Neural cell (in vitro differentiated cells): ENCODE data around the gene FHOD1. TPM values are rescaled to one million over a fixed set of nuclear protein-coding genes. Genes with fewer than 3 reads are reported as not detected.

Experiments
- H2AFZ ChIP-seq: fragments of 200-600, 300-800 bp; sonication (generic), shearing (Covaris generic); 2 replicates; pipeline ENCODE4 v1.6.0; 2014; ENCODE audit warnings: low read depth, mild to moderate bottlenecking, antibody characterized with exemption, low read length, moderate library complexity
- H3F3A ChIP-seq: fragments of 200-600 bp; shearing (Covaris generic); 2 replicates; pipeline ENCODE4 v1.6.1; 2016; ENCODE audit warnings: mild to moderate bottlenecking, moderate library complexity, mixed read lengths, antibody characterized with exemption, low read length; ENCODE audit not compliant: insufficient read depth, poor library complexity, severe bottlenecking
- H3K27ac ChIP-seq: fragments of 200-600, 300-800 bp; sonication (generic), shearing (Covaris generic); 2 replicates; pipeline ENCODE4 v1.5.1; 2014; ENCODE audit warnings: mild to moderate bottlenecking, low read length, moderate library complexity
- H3K27me3 ChIP-seq: fragments of 300-800, 200-600 bp; sonication (generic), shearing (Covaris generic); 2 replicates; pipeline ENCODE4 v1.6.0; 2014; ENCODE audit warnings: mild to moderate bottlenecking, low read depth, low read length, moderate library complexity; ENCODE audit not compliant: insufficient read depth
- H3K36me3 ChIP-seq: fragments of 300-800, 200-600 bp; sonication (generic), shearing (Covaris generic); 2 replicates; pipeline ENCODE4 v1.5.1; 2014; ENCODE audit warnings: mild to moderate bottlenecking, antibody characterized with exemption, low read length, moderate library complexity; ENCODE audit not compliant: insufficient read depth
- H3K4me2 ChIP-seq: fragments of 300-800, 200-600 bp; sonication (generic), shearing (Covaris generic); 2 replicates; pipeline ENCODE4 v1.6.0; 2014; ENCODE audit warnings: mild to moderate bottlenecking, low read length
- H3K4me3 ChIP-seq: fragments of 300-800, 200-600 bp; sonication (generic), shearing (Covaris generic); 2 replicates; pipeline ENCODE4 v1.5.1; 2014; ENCODE audit warnings: mild to moderate bottlenecking, low read length, moderate library complexity
- H3K79me2 ChIP-seq: fragments of 200-600 bp; shearing (Covaris generic); replicated peaks from 2 replicates; pipeline ENCODE4 v1.6.0; 2014; ENCODE audit warnings: mild to moderate bottlenecking, low read length, moderate library complexity; ENCODE audit not compliant: insufficient read depth
- H3K9ac ChIP-seq: fragments of 300-800, 200-600 bp; sonication (generic), shearing (Covaris generic); 2 replicates; pipeline ENCODE4 v1.6.1; 2016; ENCODE audit warnings: mild to moderate bottlenecking, low read length, mixed read lengths
- H3K9me2 ChIP-seq: fragments of 200-600 bp; shearing (Covaris generic); 2 replicates; pipeline ENCODE4 v1.6.1; 2016; ENCODE audit warnings: mild to moderate bottlenecking, low read length, mixed read lengths; ENCODE audit not compliant: insufficient read depth
- H3K9me3 ChIP-seq: fragments of 200-600, 300-800 bp; sonication (generic), shearing (Covaris generic); 2 replicates; pipeline ENCODE4 v1.6.1; 2016; ENCODE audit warnings: mild to moderate bottlenecking, mixed run types, low read length, moderate library complexity, mixed read lengths
- H4K20me1 ChIP-seq: fragments of 200-600 bp; shearing (Covaris generic); 2 replicates; pipeline ENCODE4 v1.6.1; 2016; ENCODE audit warnings: mild to moderate bottlenecking, mixed run types; ENCODE audit not compliant: insufficient read depth
- CTCF ChIP-seq: fragments of 450-650 bp; IDR thresholded peaks from 2 replicates; pipeline ENCODE4 v1.5.1; 2014; ENCODE audit warnings: antibody characterized with exemption, mild to moderate bottlenecking, moderate library complexity; ENCODE audit not compliant: poor library complexity, severe bottlenecking
- EP300 ChIP-seq: fragments of 450-650 bp; conservative IDR thresholded peaks from 2 replicates; pipeline ENCODE4 v1.6.1; 2014; ENCODE audit warnings: antibody characterized with exemption, mild to moderate bottlenecking, moderate library complexity; ENCODE audit not compliant: poor library complexity, severe bottlenecking
- EZH2 ChIP-seq: fragments of 200-600, 300-800 bp; shearing (Covaris generic), sonication (generic); IDR thresholded peaks from 2 replicates; pipeline ENCODE4 v1.6.1; 2014; ENCODE audit warnings: antibody characterized with exemption, low read length, borderline replicate concordance, mild to moderate bottlenecking; ENCODE audit not compliant: insufficient read depth, poor library complexity, severe bottlenecking
- MXI1 ChIP-seq: fragments of 450-650 bp; conservative IDR thresholded peaks from 2 replicates; pipeline ENCODE4 v1.6.1; 2014; ENCODE audit warnings: antibody characterized with exemption, mild to moderate bottlenecking; ENCODE audit not compliant: poor library complexity, severe bottlenecking
- POLR2AphosphoS5 ChIP-seq: IDR thresholded peaks from 2 replicates; pipeline ENCODE4 v1.6.1; 2012
- RAD21 ChIP-seq: fragments of 450-650 bp; conservative IDR thresholded peaks from 2 replicates; pipeline ENCODE4 v1.6.1; 2014; ENCODE audit warnings: antibody characterized with exemption, mild to moderate bottlenecking, moderate library complexity
- REST ChIP-seq: IDR thresholded peaks from 2 replicates; pipeline ENCODE4 v1.6.1; 2012; ENCODE audit warnings: borderline replicate concordance
- SMC3 ChIP-seq: fragments of 450-650 bp; conservative IDR thresholded peaks from 2 replicates; pipeline ENCODE4 v1.6.1; 2014; ENCODE audit warnings: antibody characterized with exemption, mild to moderate bottlenecking, moderate library complexity; ENCODE audit not compliant: poor library complexity
- TAF1 ChIP-seq: IDR thresholded peaks from 2 replicates; pipeline ENCODE4 v1.6.1; 2012; ENCODE audit warnings: low read depth
- polyA plus RNA-seq: library from polyadenylated mRNA; depleted of rRNA; stranded (reverse); fragments of >200 nt; gene quantifications from 2 replicates; pipeline ENCODE4 v1.2.3, GENCODE V29; 2014

FHOD1 gene
- polyA plus RNA-seq, 1 donor from 2014 or later, result 6.3 TPM

GRCh38 chr16:67294171-67294757, 47.0 kb upstream of the FHOD1 start:
- Histone ChIP-seq H3K4me2 (no peak overlapping the region), H3K9ac (no peak overlapping the region), H3K27me3 (no peaks in the 10 kb centered on the region), H3K4me3 (no peak overlapping the region), H3K36me3 (no peaks in the 10 kb centered on the region), H2AFZ (no peak overlapping the region), H3K79me2 (no peaks in the 10 kb centered on the region), H3K9me2 (no peaks in the 10 kb centered on the region), H3K9me3 (no peaks in the 10 kb centered on the region), H4K20me1 (no peaks in the 10 kb centered on the region), H3F3A (no peaks in the 10 kb centered on the region), H3K27ac (no peak overlapping the region)
- TF ChIP-seq EP300, result no peak
- no peak for TF ChIP-seq TAF1
- TF ChIP-seq SMC3, result no peak
- no peak for TF ChIP-seq POLR2AphosphoS5
- no peak for TF ChIP-seq REST
- no peak for TF ChIP-seq CTCF
- no peak for TF ChIP-seq RAD21
- TF ChIP-seq MXI1, result no peak
- no peak for TF ChIP-seq EZH2

- Histone ChIP-seq H3K36me3 (no peaks in the 10 kb centered on the region), H3K9ac (no peak overlapping the region), H2AFZ (no peak overlapping the region), H3K4me3 (no peak overlapping the region), H3K4me2 (no peak overlapping the region), H3K79me2 (no peaks in the 10 kb centered on the region), H3F3A (no peaks in the 10 kb centered on the region), H3K9me3 (no peaks in the 10 kb centered on the region), H4K20me1 (no peaks in the 10 kb centered on the region), H3K27me3 (no peaks in the 10 kb centered on the region), H3K9me2 (no peaks in the 10 kb centered on the region), H3K27ac (no peak overlapping the region)
- TF ChIP-seq SMC3, result no peak
- TF ChIP-seq MXI1, result no peak
- no peak for TF ChIP-seq CTCF
- TF ChIP-seq TAF1, result no peak
- no peak for TF ChIP-seq REST
- no peak for TF ChIP-seq EZH2
- TF ChIP-seq RAD21, result no peak
Observed at GRCh38 chr16:67291461-67291860, 44.2 kb upstream of the FHOD1 start.
